NB4 (cell line): ENCODE results near the gene MAD1L1.

Experiments used
- DNase-seq: peaks from one replicate; pipeline ENCODE4 v3.0.0; 2010; ENCODE audit warnings: low read depth
- H3K4me3 ChIP-seq: one replicate; pipeline ENCODE4 v1.5.1; 2011; ENCODE audit warnings: mild to moderate bottlenecking, low read depth, low read length, moderate library complexity
- CTCF ChIP-seq: IDR thresholded peaks from one replicate; pipeline ENCODE4 v1.5.1; 2012; ENCODE audit warnings: low read depth, low read length
- MAX ChIP-seq: IDR thresholded peaks from 2 replicates; pipeline ENCODE4 v1.6.1; 2011; ENCODE audit warnings: low read depth, low read length
- MYC ChIP-seq: IDR thresholded peaks from 2 replicates; pipeline ENCODE4 v1.6.1; 2011; ENCODE audit warnings: low read depth, low read length
- POLR2A ChIP-seq: IDR thresholded peaks from 2 replicates; pipeline ENCODE4 v1.6.1; 2011; ENCODE audit warnings: mild to moderate bottlenecking; ENCODE audit not compliant: insufficient read length; ENCODE audit errors: extremely low read depth

Gene MAD1L1

GRCh38 chr7:2152646-2153045 lies 80.1 kb downstream of the MAD1L1 start:
- TF ChIP-seq MAX (no peak), POLR2A (no peak), MYC (no peak), CTCF (no peak)
- no peak for DNase-seq
- no peak overlapping the region for H3K4me3 ChIP-seq

- no peak for DNase-seq
- TF ChIP-seq CTCF = no peak
- no peak overlapping the region for H3K4me3 ChIP-seq
Measured at GRCh38 chr7:2151801-2152612, 80.7 kb downstream of the MAD1L1 start.

GRCh38 chr7:2151237-2151636 lies 81.5 kb downstream of the MAD1L1 start:
- no peak for TF ChIP-seq CTCF
- no peak for TF ChIP-seq MAX
- TF ChIP-seq MYC = no peak
- TF ChIP-seq POLR2A = no peak

GRCh38 chr7:2150445-2150815 lies 82.3 kb downstream of the MAD1L1 start:
- DNase-seq = no peak
- no peak for TF ChIP-seq MYC
- no peak for TF ChIP-seq MAX
- TF ChIP-seq CTCF = no peak
- no peak for TF ChIP-seq POLR2A
- H3K4me3 ChIP-seq = no peak overlapping the region

More at GRCh38 chr7:2151237-2151636, 81.5 kb downstream of the MAD1L1 start:
- no peak for DNase-seq
- H3K4me3 ChIP-seq = no peak overlapping the region

- TF ChIP-seq MYC = no peak
- no peak for TF ChIP-seq MAX
- no peak for TF ChIP-seq CTCF
- no peak for TF ChIP-seq POLR2A
- DNase-seq = no peak
- H3K4me3 ChIP-seq = no peak overlapping the region
Measured at GRCh38 chr7:2149672-2150444, 82.9 kb downstream of the MAD1L1 start.

- TF ChIP-seq MYC (no peak), POLR2A (no peak), MAX (no peak), CTCF (no peak)
- H3K4me3 ChIP-seq = no peak overlapping the region
- no peak for DNase-seq
Measured at GRCh38 chr7:2148814-2149213, 83.9 kb downstream of the MAD1L1 start.
